K562 (cell line): ENCODE results near the gene KRT83. TPM values are rescaled to one million over a fixed set of nuclear protein-coding genes. Genes with fewer than 3 reads are reported as not detected.

ENCODE experiments used
- ATAC-seq: fragments of 200-7000 bp; cut with Tn5 transposase; 3 replicates; pipeline ENCODE4 v1.9.1; 2020; ENCODE audit warnings: moderate library complexity
- BruUV-seq: library from RNA; stranded (reverse); fragments of 400-500 nt; replicated peaks from 2 replicates; lab custom pipeline; 2021; lab: Mats Ljungman, UMichigan
- CTCF ChIA-PET: fragments of 300-600 bp; formaldehyde crosslinking; extraction: SDS; loops from one replicate; lab custom pipeline; 2021; ENCODE audit warnings: low intra/inter-chr PET ratio; lab: Yijun Ruan, JAX
- POLR2A ChIA-PET: fragments of 300-600, 350-650 bp; sonication (Branson Sonifier 250); formaldehyde crosslinking; extraction: SDS; loops from one replicate; lab custom pipeline; 2021; ENCODE audit warnings: antibody characterized with exemption, inconsistent platforms; lab: Yijun Ruan, JAX
- DNase-seq, 4 experiments: peaks; one replicate each; pipeline versions ENCODE4 v3.0.0 to v3.0.0-alpha.2; 2011 to 2018; ENCODE audit warnings: low spot score in 3 of 4, mixed read lengths in 3 of 4; ENCODE audit errors: extremely low read depth in 1 of 4
- FAIRE-seq: peaks from 2 replicates; lab custom pipeline; 2011; peaks lifted over from hg19 to GRCh38; lab: Jason Lieb, UNC
- H2AFZ ChIP-seq: 2 replicates; pipeline ENCODE4 v1.6.0; 2011; ENCODE audit warnings: low read depth, low read length, control low read depth, inconsistent platforms
- H3K27ac ChIP-seq: fragments of 200-600 bp; 3 replicates; pipeline ENCODE4 v1.8.0; 2011; ENCODE audit warnings: low read depth, mild to moderate bottlenecking, control low read depth, inconsistent platforms, low read length, moderate library complexity, mixed read lengths; ENCODE audit errors: extremely low read depth
- H3K27me3 ChIP-seq, 2 experiments: fragments of 300-600 bp in 1 of 2; 2 replicates in 1 of 2; 3 replicates in 1 of 2; pipeline versions ENCODE4 v1.6.0 to v1.8.0; 2011; ENCODE audit warnings: inconsistent platforms in 2 of 2, low read length in 2 of 2, mild to moderate bottlenecking in 1 of 2, mixed read lengths in 1 of 2, moderate library complexity in 1 of 2; ENCODE audit not compliant: control insufficient read depth in 2 of 2, insufficient read depth in 2 of 2
- H3K36me3 ChIP-seq: fragments of 300-600 bp; 3 replicates; pipeline ENCODE4 v1.8.0; 2011; ENCODE audit warnings: mild to moderate bottlenecking, low read length, inconsistent platforms; ENCODE audit not compliant: control insufficient read depth, insufficient read depth
- H3K4me1 ChIP-seq, 2 experiments: fragments of 200-600 bp in 1 of 2; replicated peaks in 1 of 2; 2 replicates in 1 of 2; 3 replicates in 1 of 2; pipeline versions ENCODE4 v1.5.1 to v1.8.0; 2011; ENCODE audit warnings: inconsistent platforms in 2 of 2, low read length in 2 of 2, mild to moderate bottlenecking in 1 of 2, mixed read lengths in 1 of 2, moderate library complexity in 1 of 2; ENCODE audit not compliant: control insufficient read depth in 2 of 2, insufficient read depth in 2 of 2
- H3K4me2 ChIP-seq: 2 replicates; pipeline ENCODE4 v1.6.1; 2011; ENCODE audit warnings: low read length, control low read depth, inconsistent platforms, mixed read lengths; ENCODE audit not compliant: insufficient read depth
- H3K4me3 ChIP-seq: fragments of 200-600 bp; sonication (generic), shearing (Covaris generic); 2 replicates; pipeline ENCODE4 v1.5.1; 2016; ENCODE audit warnings: control low read depth, inconsistent platforms
- H3K79me2 ChIP-seq: fragments of 200-600 bp; 3 replicates; pipeline ENCODE4 v1.8.0; 2011; ENCODE audit warnings: low read length, inconsistent platforms; ENCODE audit not compliant: control insufficient read depth, insufficient read depth
- H3K9ac ChIP-seq, 2 experiments: 2 replicates each; pipeline versions ENCODE4 v1.6.0 to v1.6.1; 2011; ENCODE audit warnings: low read depth in 2 of 2, low read length in 2 of 2, control low read depth in 1 of 2, inconsistent platforms in 1 of 2, mild to moderate bottlenecking in 1 of 2, mixed read lengths in 1 of 2; ENCODE audit not compliant: insufficient read depth in 1 of 2
- H3K9me1 ChIP-seq: one replicate; pipeline ENCODE4 v1.6.0; 2011; ENCODE audit warnings: inconsistent platforms, mild to moderate bottlenecking, low read length, moderate library complexity; ENCODE audit not compliant: control insufficient read depth, insufficient read depth
- H3K9me3 ChIP-seq: replicated peaks from 2 replicates; pipeline ENCODE4 v1.5.1; 2011; ENCODE audit warnings: low read depth, low read length, inconsistent platforms; ENCODE audit not compliant: control insufficient read depth, insufficient read depth
- H4K20me1 ChIP-seq: replicated peaks from 2 replicates; pipeline ENCODE4 v1.6.1; 2011; ENCODE audit warnings: low read length, inconsistent platforms, mixed read lengths; ENCODE audit not compliant: control insufficient read depth, insufficient read depth
- ARID3A ChIP-seq: IDR thresholded peaks from 2 replicates; pipeline ENCODE4 v1.6.1; 2012; ENCODE audit warnings: low read depth, low read length, improper control_type of control experiment, borderline replicate concordance
- BDP1 ChIP-seq: IDR thresholded peaks from 3 replicates; pipeline ENCODE4 v1.6.1; 2011; ENCODE audit not compliant: insufficient read length, insufficient read depth
- CBFA2T2 ChIP-seq: fragments of 450-650 bp; conservative IDR thresholded peaks from 2 replicates; pipeline ENCODE4 v1.6.1; 2017; ENCODE audit warnings: mild to moderate bottlenecking
- CXXC5 ChIP-seq: fragments of 250-450 bp; sonication (Bioruptor Pico); IDR thresholded peaks from 2 replicates; pipeline ENCODE4 v1.8.0; 2022; ENCODE audit warnings: inconsistent platforms, mild to moderate bottlenecking, moderate library complexity
- RBM25 ChIP-seq: fragments of 200-400 bp; formaldehyde crosslinking; IDR thresholded peaks from 2 replicates; pipeline ENCODE4 v1.6.1; 2018; ENCODE audit warnings: low read length, low read depth, moderate library complexity; ENCODE audit not compliant: severe bottlenecking
- SMC3 ChIP-seq: conservative IDR thresholded peaks from 2 replicates; pipeline ENCODE4 v1.6.1; 2011; ENCODE audit warnings: low read depth, low read length, improper control_type of control experiment; ENCODE audit not compliant: insufficient read depth
- ZC3H11A ChIP-seq: IDR thresholded peaks from 2 replicates; pipeline ENCODE4 v1.6.1; 2012; ENCODE audit warnings: low read depth, low read length, improper control_type of control experiment
- ZNF318 ChIP-seq, 2 experiments: fragments of 450-650 bp; IDR thresholded peaks; 2 replicates each; pipeline ENCODE4 v1.6.1; 2016; ENCODE audit warnings: mild to moderate bottlenecking in 2 of 2, borderline replicate concordance in 1 of 2, low read depth in 1 of 2, moderate library complexity in 1 of 2
- ZNF707 ChIP-seq: fragments of 250-450 bp; sonication (Bioruptor Pico); conservative IDR thresholded peaks from 2 replicates; pipeline ENCODE4 v1.8.0; 2022; ENCODE audit warnings: inconsistent platforms, mild to moderate bottlenecking, moderate library complexity
- WGBS: fragments of 100-300 bp; shearing (Covaris generic); methylation state at CpG from one replicate; pipeline ENCODE4 v1.1.6; 2016; ENCODE audit warnings: low coverage, mixed read lengths; ENCODE audit not compliant: insufficient coverage; ENCODE audit errors: missing lambda C conversion rate; 5-methylcytosine and 5-hydroxymethylcytosine counted together
- in situ Hi-C: fragments of 300-500 bp; cut with MboI; formaldehyde crosslinking; loops from 4 replicates; pipeline ENCODE4 v1.15.0; 2018; ENCODE audit warnings: inconsistent platforms, mixed read lengths
- intact Hi-C: fragments of 100-400 bp; cut with micrococcal nuclease; formaldehyde crosslinking; loops from 2 replicates; pipeline ENCODE4 v1.14.2; 2022
- polyA plus RNA-seq, 8 experiments: library from polyadenylated mRNA; depleted of rRNA in 4 of 8; stranded (reverse) in 5 of 8; unstranded in 3 of 8; fragments of >200 nt; fragmentation: Nextera tagmentation in 2 of 8; fragmentation: Illumina TruSeq in 1 of 8; extraction: Ambion mirVana in 2 of 8; extraction: Trizol in 1 of 8; gene quantifications; 2 replicates each; pipeline versions ENCODE4 v1.2.1 to v1.2.3, GENCODE V29; 2011 to 2014; ENCODE audit warnings: inconsistent platforms in 1 of 8, missing spikeins in 1 of 8
- total RNA-seq, 7 experiments: library from RNA; depleted of rRNA in 6 of 7; stranded (reverse); fragments of >200 nt in 6 of 7; fragmentation: Illumina TruSeq in 2 of 7; extraction: Trizol in 2 of 7; gene quantifications; 2 replicates each; pipeline versions ENCODE4 v1.2.1 to v1.2.3, GENCODE V29; 2011 to 2021; ENCODE audit warnings: low replicate concordance in 1 of 7

The KRT83 gene
- total and polyA plus RNA-seq, 9 of the 15 experiments (the other 6 are each of a cell fraction or from before 2014, with no cell fraction given), result not detected

- no peak for TF ChIP-seq ZNF707 (CRISPR knock-in tag)
- TF ChIP-seq, all 486 proteins: peak for 0
Observed at GRCh38 chr12:52360663-52361271, 39.6 kb upstream of the KRT83 start (continued).

GRCh38 chr12:52360106-52360662 lies 39.0 kb upstream of the KRT83 start:
- no peak overlapping the region for H3K9ac ChIP-seq
- POLR2A ChIA-PET, result interaction anchor here (0.6 kb wide), 1 partner anchor 12 kb away, joined by 3 read pairs; no protein-coding TSS in a partner anchor
- H3K9me1 ChIP-seq, result no peaks in the 10 kb centered on the region
- in situ Hi-C loops, result no loop called here
- intact Hi-C loops, result loop anchor here (10.0 kb wide), 1 partner anchor 205 kb away; no protein-coding TSS in a partner anchor
- DNase-seq (no peak), ATAC-seq (no peak), FAIRE-seq (no peak)
- no peak overlapping the region for H2AFZ ChIP-seq
- 0% methylated on average over 7 of the region's 7 CpGs for WGBS
- CTCF ChIA-PET, result no interaction called here
- BruUV-seq, result no TSS peak
- H3K4me3 ChIP-seq, result no peak overlapping the region
- H3K4me1 ChIP-seq, result no peaks in the 10 kb centered on the region
- peaks cover 5% of the 10 kb centered on the region; the same call in 1 of the 2 replicates for H4K20me1 ChIP-seq
- H3K9me3 ChIP-seq, result no peaks in the 10 kb centered on the region
- TF ChIP-seq CBFA2T2 (no peak), BDP1 (no peak), ZC3H11A (no peak), CXXC5 (no peak), ARID3A (no peak), SMC3 (no peak), ZNF318 (IDR thresholded peaks at IDR 0.05; ENCODE audit: borderline replicate concordance in 1 of 2, low read depth in 1 of 2) (no peak), RBM25 (no peak)
- H3K79me2 ChIP-seq, result no peaks in the 10 kb centered on the region
- peaks cover 10 to 54% of the 10 kb centered on the region in 2 experiments; a peak in 4 of 5 replicates for H3K27me3 ChIP-seq
- H3K27ac ChIP-seq, result no peak overlapping the region
- H3K36me3 ChIP-seq, result no peaks in the 10 kb centered on the region
- no peak overlapping the region for H3K4me2 ChIP-seq
